CD4-positive, alpha-beta T cell (primary cell): ENCODE data around the gene PRRG2. TPM values are rescaled to one million over a fixed set of nuclear protein-coding genes. Genes with fewer than 3 reads are reported as not detected.

Experiments used
- ATAC-seq: fragments of 200-7000 bp; cut with Tn5 transposase; one replicate; pipeline ENCODE4 v1.10.0; 2022; ENCODE audit warnings: mild to moderate bottlenecking; ENCODE audit not compliant: poor library complexity
- CTCF ChIA-PET: fragments of 350-600 bp; sonication (Branson Sonifier 250); formaldehyde crosslinking; loops from one replicate; lab custom pipeline; 2021; ENCODE audit warnings: antibody characterized with exemption, inconsistent platforms; lab: Charles Lee
- POLR2A ChIA-PET: fragments of 350-600 bp; sonication (Branson Sonifier 250); formaldehyde crosslinking; loops from one replicate; lab custom pipeline; 2021; ENCODE audit warnings: antibody characterized with exemption, inconsistent platforms; lab: Charles Lee
- DNase-seq, 14 experiments: peaks; one replicate each; pipeline ENCODE4 v3.0.0-alpha.2; 2013 to 2020; ENCODE audit warnings: mixed read lengths in 2 of 14
- H3K27ac ChIP-seq, 2 donors: one replicate each; pipeline versions ENCODE4 v1.5.1 to v1.7.0; 2013; ENCODE audit warnings: low read length in 2 of 2, low read depth in 1 of 2, mild to moderate bottlenecking in 1 of 2
- H3K27me3 ChIP-seq, 2 experiments: 1 replicate in 1 of 2; 2 replicates in 1 of 2; pipeline versions ENCODE4 v1.6.1 to v1.7.0; 2013; ENCODE audit warnings: low read length in 2 of 2, control low read depth in 1 of 2, mild to moderate bottlenecking in 1 of 2, moderate library complexity in 1 of 2; ENCODE audit not compliant: insufficient read depth in 2 of 2, control insufficient read depth in 1 of 2
- H3K36me3 ChIP-seq: one replicate; pipeline ENCODE4 v1.6.1; 2013; ENCODE audit warnings: low read length, control low read depth; ENCODE audit not compliant: insufficient read depth
- H3K4me1 ChIP-seq: one replicate; pipeline ENCODE4 v1.6.1; 2013; ENCODE audit warnings: low read length, control low read depth; ENCODE audit not compliant: insufficient read depth
- H3K4me3 ChIP-seq: one replicate; pipeline ENCODE4 v1.5.1; 2013; ENCODE audit warnings: mild to moderate bottlenecking, low read length, moderate library complexity
- H3K9me3 ChIP-seq, 2 experiments: 1 replicate in 1 of 2; 2 replicates in 1 of 2; pipeline versions ENCODE4 v1.6.1 to v1.7.0; 2013; ENCODE audit warnings: low read length in 2 of 2, mild to moderate bottlenecking in 2 of 2, control low read depth in 1 of 2, moderate library complexity in 1 of 2; ENCODE audit not compliant: control insufficient read depth in 1 of 2, insufficient read depth in 1 of 2
- H3K27ac Mint-ChIP-seq: one replicate; pipeline ENCODE4 v1.8.0; 2020; ENCODE audit warnings: mixed read lengths
- H3K27me3 Mint-ChIP-seq: one replicate; pipeline ENCODE4 v1.8.0; 2021; ENCODE audit warnings: mixed read lengths
- H3K36me3 Mint-ChIP-seq: one replicate; pipeline ENCODE4 v1.8.0; 2021; ENCODE audit warnings: low read depth, mixed read lengths
- H3K4me1 Mint-ChIP-seq: one replicate; pipeline ENCODE4 v1.8.0; 2021; ENCODE audit warnings: low read depth, mixed read lengths
- H3K4me3 Mint-ChIP-seq: one replicate; pipeline ENCODE4 v1.8.0; 2020; ENCODE audit warnings: mild to moderate bottlenecking, mixed read lengths
- H3K9me3 Mint-ChIP-seq: one replicate; pipeline ENCODE4 v1.8.0; 2020; ENCODE audit warnings: mixed read lengths
- intact Hi-C, 2 experiments: fragments of 100-400 bp; cut with DNase I in 1 of 2; cut with micrococcal nuclease in 1 of 2; formaldehyde crosslinking; loops; one replicate each; pipeline versions ENCODE4 v1.15.1 to v1.9.0; 2023 to 2025; cut with DNase I, micrococcal nuclease
- total RNA-seq, 174 experiments: library from RNA in 2 of 174; stranded (reverse) in 2 of 174; gene quantifications; one replicate each; pipeline ENCODE4 v1.2.3 and lab custom pipeline; 2021 to 2026
- TF ChIP-seq, protein P1 (sequence below): fragments of 200-600 bp; IDR thresholded peaks from one replicate; pipeline ENCODE4 v1.8.0; 2022; ENCODE audit warnings: antibody characterized with exemption, mild to moderate bottlenecking

PRRG2 gene
- total RNA-seq, 2 experiments from 2014 or later, result 0.49 to 0.78 TPM

DNA sequence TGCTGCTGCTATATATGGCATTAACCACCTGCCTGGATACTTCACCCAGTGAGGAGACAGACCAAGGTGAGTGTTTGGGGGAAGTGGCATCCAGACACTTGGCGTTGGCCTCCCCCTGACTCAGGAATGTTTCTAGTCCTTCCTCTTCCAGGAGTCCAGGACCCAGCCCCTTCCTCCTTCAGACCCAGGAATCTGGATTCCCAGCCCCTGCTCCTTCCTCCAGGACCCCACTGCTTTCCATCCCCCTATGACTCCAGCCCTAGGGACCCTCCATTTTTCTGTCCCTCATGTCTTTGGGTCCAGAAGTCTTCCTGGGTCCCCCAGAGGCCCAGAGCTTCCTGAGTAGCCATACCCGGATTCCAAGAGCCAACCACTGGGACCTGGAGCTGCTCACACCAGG lies 2.1 kb downstream of the PRRG2 start:
- intact Hi-C loops, result loop anchor here in 1 of 2 experiments (10.0 kb wide), 1 partner anchor 358 kb away; no protein-coding TSS in a partner anchor
- Mint-ChIP-seq H3K4me3 (no peak overlapping the region), H3K4me1 (peaks cover 20% of the 10 kb centered on the region)

DNA sequence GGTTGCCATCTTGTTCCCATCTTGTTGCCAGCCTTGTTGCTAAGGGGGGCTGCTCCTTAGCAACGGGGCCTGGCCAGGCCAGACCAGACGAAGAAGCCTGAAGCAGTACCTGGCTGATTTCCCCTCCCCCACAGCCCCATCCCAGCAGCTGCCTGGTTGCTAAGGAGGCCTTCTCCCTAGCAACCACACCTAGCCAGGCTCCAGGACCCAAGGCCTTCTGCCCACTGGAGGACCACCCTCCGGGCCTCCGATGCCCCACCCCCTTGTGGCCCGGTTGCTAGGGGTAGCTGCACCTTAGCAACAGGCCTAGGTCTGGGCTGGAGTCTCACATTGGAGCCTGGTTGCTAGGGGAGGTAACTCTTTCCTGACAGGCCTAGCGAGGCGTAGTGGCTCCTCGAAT lies 3.9 kb downstream of the PRRG2 start:
- intact Hi-C loops, result loop anchor here in 1 of 2 experiments (10.0 kb wide), 1 partner anchor 360 kb away; no protein-coding TSS in a partner anchor
- peaks cover 25% of the 10 kb centered on the region for H3K4me1 ChIP-seq
- H3K27me3 Mint-ChIP-seq, result no peaks in the 10 kb centered on the region
- ATAC-seq (no peak), DNase-seq (no peak)
- H3K4me3 ChIP-seq, result no peak overlapping the region
- CTCF ChIA-PET, result no interaction called here
- no peak overlapping the region for H3K4me3 Mint-ChIP-seq
- H3K27ac Mint-ChIP-seq, result no peak overlapping the region
- POLR2A ChIA-PET, result no interaction called here
- H3K36me3 Mint-ChIP-seq, result peaks cover 6% of the 10 kb centered on the region
- no peaks in the 10 kb centered on the region for H3K9me3 ChIP-seq
- H3K27ac ChIP-seq, result no peak overlapping the region
- H3K27me3 ChIP-seq, result no peaks in the 10 kb centered on the region
- H3K36me3 ChIP-seq, result no peaks in the 10 kb centered on the region
- H3K4me1 Mint-ChIP-seq, result peaks cover 20% of the 10 kb centered on the region
- no peaks in the 10 kb centered on the region for H3K9me3 Mint-ChIP-seq
- TF ChIP-seq, protein P1, sequence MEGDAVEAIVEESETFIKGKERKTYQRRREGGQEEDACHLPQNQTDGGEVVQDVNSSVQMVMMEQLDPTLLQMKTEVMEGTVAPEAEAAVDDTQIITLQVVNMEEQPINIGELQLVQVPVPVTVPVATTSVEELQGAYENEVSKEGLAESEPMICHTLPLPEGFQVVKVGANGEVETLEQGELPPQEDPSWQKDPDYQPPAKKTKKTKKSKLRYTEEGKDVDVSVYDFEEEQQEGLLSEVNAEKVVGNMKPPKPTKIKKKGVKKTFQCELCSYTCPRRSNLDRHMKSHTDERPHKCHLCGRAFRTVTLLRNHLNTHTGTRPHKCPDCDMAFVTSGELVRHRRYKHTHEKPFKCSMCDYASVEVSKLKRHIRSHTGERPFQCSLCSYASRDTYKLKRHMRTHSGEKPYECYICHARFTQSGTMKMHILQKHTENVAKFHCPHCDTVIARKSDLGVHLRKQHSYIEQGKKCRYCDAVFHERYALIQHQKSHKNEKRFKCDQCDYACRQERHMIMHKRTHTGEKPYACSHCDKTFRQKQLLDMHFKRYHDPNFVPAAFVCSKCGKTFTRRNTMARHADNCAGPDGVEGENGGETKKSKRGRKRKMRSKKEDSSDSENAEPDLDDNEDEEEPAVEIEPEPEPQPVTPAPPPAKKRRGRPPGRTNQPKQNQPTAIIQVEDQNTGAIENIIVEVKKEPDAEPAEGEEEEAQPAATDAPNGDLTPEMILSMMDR, result no peak

More for the DNA sequence above, 2.1 kb downstream of the PRRG2 start:
- Histone ChIP-seq H3K27me3 (no peaks in the 10 kb centered on the region), H3K9me3 (no peaks in the 10 kb centered on the region), H3K4me1 (peaks cover 15% of the 10 kb centered on the region), H3K36me3 (no peaks in the 10 kb centered on the region), H3K4me3 (no peak overlapping the region), H3K27ac (no peak overlapping the region)
- TF ChIP-seq, protein P1, result no peak
- DNase-seq (no peak), ATAC-seq (no peak)
- H3K27me3 Mint-ChIP-seq, result no peaks in the 10 kb centered on the region
- H3K9me3 Mint-ChIP-seq, result no peaks in the 10 kb centered on the region
- CTCF ChIA-PET, result interaction anchor here (0.7 kb wide), 1 partner anchor 75 kb away, joined by 3 read pairs; no protein-coding TSS in a partner anchor
- H3K36me3 Mint-ChIP-seq, result peaks cover 4% of the 10 kb centered on the region
- no peak overlapping the region for H3K27ac Mint-ChIP-seq
- POLR2A ChIA-PET, result no interaction called here

DNA sequence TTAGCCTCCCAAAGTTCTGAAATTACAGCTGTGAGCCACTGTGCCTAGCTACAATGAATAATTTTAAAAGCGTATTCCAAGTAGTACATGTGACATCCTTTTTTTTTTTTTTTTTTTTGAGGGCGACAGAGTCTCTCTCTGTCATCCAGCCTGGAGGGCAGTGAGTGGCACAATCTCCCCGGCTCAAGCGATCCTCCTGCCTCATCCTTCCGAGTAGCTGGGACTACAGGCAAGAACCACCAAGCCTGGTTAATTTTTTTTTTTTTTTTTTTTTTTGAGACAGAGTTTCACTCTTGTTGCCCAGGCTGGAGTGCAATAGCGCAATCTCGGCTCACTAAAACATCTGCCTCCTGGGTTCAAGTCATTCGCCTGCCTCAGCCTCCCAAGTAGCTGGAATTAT lies 6.1 kb downstream of the PRRG2 start:
- no peak for DNase-seq
- H3K36me3 ChIP-seq, result no peaks in the 10 kb centered on the region
- peaks cover 18% of the 10 kb centered on the region for H3K4me1 Mint-ChIP-seq
- ChIA-PET POLR2A (no interaction called here), CTCF (no interaction called here)
- H3K27ac ChIP-seq, result no peak overlapping the region
- H3K27ac Mint-ChIP-seq, result no peak overlapping the region
- no peak overlapping the region for H3K4me3 ChIP-seq
- peaks cover 27% of the 10 kb centered on the region for H3K4me1 ChIP-seq
- TF ChIP-seq, protein P1, result no peak
- intact Hi-C loops, result loop anchor here in 1 of 2 experiments (10.0 kb wide), 1 partner anchor 362 kb away; no protein-coding TSS in a partner anchor
- H3K9me3 ChIP-seq, result no peaks in the 10 kb centered on the region
- H3K27me3 ChIP-seq, result no peaks in the 10 kb centered on the region
- H3K36me3 Mint-ChIP-seq, result peaks cover 17% of the 10 kb centered on the region
- no peaks in the 10 kb centered on the region for H3K27me3 Mint-ChIP-seq
- H3K9me3 Mint-ChIP-seq, result no peaks in the 10 kb centered on the region
- no peak for ATAC-seq
- H3K4me3 Mint-ChIP-seq, result no peak overlapping the region
